CD4-positive, alpha-beta T cell treated with Interleukin-21 for 1 hour (primary cell): ENCODE measurements around the gene ZBTB25.
"Not testable (repeated sequence)": the region's sequence is repeated elsewhere in the genome, so short reads cannot be mapped to it uniquely, and the experiment has no call there.

ENCODE experiments used
- DNase-seq: peaks from one replicate; pipeline ENCODE4 v3.0.0-alpha.2; 2020

Gene ZBTB25, protein sequence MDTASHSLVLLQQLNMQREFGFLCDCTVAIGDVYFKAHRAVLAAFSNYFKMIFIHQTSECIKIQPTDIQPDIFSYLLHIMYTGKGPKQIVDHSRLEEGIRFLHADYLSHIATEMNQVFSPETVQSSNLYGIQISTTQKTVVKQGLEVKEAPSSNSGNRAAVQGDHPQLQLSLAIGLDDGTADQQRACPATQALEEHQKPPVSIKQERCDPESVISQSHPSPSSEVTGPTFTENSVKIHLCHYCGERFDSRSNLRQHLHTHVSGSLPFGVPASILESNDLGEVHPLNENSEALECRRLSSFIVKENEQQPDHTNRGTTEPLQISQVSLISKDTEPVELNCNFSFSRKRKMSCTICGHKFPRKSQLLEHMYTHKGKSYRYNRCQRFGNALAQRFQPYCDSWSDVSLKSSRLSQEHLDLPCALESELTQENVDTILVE

DNA sequence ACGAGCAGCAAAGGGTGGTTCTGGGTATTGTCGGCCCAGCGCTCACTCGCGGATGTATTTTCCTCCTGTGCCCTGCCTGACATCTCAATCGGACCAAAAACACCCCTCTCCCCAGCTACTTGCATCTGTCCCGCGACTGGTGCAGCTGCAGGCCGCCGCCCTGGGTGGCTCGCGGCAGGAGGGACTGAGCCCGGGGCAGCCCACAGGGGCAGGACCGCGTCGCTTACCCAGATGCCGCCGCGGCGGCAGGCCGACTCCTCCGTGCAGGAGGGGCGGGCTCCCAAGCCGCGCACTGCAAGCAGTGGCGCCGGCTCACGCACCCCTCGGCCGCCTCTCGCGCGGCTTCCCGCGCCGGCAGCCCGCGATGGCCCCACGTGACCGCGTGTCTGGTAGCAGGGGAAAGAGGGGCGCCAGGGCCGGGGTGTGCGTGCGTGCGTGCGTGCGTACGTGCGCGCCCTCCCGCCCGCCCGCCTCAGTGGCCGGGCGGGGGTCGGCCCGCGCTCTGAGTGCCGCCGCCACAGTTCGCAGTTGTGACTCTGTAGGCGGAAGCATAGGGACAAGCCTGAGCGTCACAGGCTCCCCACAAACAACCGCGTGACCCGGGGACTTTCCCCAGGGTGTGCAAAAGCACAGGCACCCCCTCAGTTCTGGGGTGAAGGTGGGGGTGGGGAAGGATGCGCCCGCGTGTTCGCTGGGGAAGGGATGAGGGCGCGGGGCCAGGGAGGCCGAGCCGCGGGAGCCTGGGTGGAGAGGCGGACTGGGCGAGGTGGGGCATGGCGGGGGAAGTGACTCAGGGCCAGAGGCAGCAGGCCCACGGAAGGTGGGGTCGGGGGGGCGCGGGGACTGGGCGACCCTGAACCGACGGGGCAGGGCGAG lies at the start of gene ZBTB25:
ZBTB25 (minus strand) TSS at position 405 of the 876 bp plus-strand sequence. CDS start 13,305 bp downstream, outside the sequence.
- peak; percentile 98 for DNase-seq

DNA sequence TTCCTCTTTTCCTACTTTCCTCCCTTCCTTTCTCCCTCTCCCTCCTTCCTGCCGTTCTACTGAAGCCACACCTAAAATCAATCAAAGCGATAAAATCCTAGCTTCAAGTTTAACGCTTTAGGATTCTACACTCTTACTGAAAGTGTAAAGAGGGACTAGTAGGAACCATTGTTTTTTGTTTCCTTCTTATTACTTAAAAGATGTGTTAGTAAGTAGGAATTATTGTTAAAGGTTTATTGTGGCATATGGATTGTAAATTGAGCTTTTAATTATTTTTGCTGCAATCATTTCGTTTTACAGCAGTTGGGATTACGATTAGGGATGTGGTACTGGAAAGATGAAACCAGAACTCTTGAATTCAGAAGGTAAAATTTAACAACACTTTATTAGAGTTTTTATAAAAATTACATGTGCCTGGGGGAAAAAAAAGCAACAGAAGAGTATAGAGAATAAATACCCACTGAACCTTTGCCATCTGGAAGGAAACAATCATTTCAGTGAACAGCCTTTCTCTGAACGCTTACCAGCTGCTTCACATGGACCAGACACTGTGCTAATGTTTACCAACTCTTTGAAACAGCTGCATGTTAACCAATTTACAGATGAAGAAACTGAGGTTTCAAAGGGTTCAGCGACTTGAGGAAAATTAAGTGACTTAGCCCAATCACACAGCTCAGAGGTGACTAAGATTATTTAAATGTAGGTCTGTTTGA lies 47.1 kb upstream of the ZBTB25 start:
- DNase-seq: no peak

DNA sequence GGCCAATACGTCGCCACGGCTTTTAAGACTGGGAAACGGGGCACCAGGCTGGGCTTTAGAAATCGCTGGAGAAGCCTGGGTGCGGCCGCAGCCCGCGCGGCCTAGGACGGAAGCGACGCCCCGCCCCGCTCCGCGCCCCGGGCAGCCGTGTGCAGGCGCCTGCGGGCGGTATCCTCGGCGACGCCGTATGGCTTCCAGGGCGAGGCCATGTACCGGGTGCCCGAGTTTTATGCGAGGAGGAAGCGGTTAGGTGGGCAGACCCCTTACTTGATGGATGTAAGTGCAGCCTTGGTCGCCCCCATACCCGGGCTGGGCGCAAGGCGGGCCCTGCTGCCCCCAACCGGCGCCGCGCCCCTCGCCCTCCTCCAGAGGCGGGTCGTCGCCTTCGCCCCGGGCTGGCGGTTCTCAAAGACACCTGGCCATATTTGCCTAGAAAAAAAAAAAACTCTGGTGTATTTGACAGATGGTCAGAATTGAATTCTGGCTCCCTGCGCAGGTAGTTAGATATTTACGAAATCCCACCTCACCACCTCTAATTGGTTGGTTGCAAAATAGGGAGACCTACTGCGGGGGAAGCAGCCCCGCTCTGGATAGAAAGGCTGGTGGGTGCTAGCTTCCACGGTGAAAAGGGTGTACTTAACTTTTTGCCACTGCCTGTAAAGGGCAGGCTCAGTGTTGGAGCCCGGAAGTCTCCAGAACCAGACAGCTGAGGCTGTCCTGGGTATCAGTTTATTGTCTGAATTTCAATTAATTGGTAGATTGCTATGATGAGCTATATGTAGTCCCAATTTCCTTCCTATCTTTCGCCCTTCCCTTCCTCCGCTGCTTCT lies 46.4 kb upstream of the ZBTB25 start, which contains the start of gene PPP1R36:
PPP1R36 (plus strand) TSS at position 171 of the 830 bp plus-strand sequence; CDS start at position 208, 37 bp downstream.
- DNase-seq: peak; percentile 42

DNA sequence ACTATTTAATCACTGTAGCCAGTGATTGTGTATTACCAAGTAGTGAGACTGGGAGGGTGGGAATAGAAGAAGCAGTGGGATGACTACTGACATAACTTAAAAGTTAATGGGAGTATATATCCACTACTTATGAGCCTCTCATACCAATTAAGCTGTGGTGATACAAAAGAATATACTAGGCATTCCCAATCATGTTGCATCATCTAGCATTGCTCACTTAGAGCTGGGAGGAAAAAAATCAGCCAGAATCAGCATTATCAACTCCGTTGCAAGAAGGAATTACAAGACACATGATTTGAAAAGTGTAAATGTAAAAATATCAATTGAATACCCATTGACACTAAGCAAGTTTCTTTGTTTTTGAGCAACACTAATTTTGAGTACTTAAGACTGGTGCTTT lies 45.4 kb upstream of the ZBTB25 start:
- DNase-seq: no peak

DNA sequence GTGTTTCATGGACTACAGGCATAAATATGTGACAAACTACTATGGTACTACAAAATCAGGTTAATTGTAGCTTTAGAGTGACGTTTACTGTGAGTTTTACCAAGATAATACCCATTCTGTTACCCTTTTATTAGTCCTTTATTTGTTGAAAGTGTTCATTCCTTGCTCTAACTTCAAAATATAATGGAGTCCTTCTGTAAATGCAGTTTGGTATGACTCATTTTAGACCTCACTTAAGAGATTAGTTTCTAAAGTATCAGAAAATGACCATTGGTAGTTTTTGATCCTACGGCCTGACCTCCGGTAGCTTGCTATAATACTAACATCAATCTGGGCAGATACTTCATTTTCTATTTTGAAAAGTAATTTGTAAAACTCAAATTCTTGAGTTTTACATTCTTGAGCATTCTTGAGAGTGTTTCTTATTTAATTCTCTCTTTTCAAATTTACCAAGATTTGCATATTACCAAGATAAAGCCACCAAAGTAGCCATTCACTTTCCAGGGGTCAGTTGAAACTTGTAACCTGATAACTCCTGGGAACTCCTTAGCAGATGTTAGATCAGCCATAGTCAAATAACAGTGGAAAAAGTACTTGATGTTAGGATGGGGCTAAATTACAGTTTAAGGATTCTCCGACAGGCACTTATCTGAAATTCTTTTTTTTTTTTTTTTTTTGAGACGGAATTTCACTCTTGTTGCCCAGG lies 41.1 kb upstream of the ZBTB25 start:
- DNase-seq: no peak

DNA sequence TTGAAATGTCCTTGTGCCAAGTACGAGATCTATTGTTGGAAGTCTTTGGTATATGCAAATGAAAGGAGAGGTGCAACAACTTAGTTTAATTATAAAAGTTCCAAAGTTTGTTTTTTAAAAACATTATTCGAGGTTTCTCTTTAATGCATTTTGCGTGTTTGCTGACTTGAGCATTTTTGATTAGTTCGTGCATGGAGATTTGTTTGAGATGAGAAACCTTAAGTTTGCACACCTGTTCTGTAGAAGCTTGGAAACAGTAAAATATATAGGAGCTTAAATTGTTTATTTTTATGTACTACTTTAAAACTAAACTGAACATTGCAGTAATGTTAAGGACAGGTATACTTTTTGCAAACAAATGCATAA lies 39.2 kb upstream of the ZBTB25 start:
- DNase-seq: no peak

DNA sequence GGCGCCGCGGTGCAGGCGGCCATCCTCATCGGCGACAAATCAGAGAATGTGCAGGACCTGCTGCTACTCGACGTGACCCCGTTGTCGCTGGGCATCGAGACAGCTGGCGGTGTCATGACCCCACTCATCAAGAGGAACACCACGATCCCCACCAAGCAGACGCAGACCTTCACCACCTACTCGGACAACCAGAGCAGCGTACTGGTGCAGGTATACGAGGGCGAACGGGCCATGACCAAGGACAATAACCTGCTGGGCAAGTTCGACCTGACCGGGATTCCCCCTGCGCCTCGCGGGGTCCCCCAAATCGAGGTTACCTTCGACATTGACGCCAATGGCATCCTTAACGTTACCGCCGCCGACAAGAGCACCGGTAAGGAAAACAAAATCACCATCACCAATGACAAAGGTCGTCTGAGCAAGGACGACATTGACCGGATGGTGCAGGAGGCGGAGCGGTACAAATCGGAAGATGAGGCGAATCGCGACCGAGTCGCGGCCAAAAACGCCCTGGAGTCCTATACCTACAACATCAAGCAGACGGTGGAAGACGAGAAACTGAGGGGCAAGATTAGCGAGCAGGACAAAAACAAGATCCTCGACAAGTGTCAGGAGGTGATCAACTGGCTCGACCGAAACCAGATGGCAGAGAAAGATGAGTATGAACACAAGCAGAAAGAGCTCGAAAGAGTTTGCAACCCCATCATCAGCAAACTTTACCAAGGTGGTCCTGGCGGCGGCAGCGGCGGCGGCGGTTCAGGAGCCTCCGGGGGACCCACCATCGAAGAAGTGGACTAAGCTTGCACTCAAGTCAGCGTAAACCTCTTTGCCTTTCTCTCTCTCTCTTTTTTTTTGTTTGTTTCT lies 38.6 kb upstream of the ZBTB25 start:
- peak; percentile 13 for DNase-seq

DNA sequence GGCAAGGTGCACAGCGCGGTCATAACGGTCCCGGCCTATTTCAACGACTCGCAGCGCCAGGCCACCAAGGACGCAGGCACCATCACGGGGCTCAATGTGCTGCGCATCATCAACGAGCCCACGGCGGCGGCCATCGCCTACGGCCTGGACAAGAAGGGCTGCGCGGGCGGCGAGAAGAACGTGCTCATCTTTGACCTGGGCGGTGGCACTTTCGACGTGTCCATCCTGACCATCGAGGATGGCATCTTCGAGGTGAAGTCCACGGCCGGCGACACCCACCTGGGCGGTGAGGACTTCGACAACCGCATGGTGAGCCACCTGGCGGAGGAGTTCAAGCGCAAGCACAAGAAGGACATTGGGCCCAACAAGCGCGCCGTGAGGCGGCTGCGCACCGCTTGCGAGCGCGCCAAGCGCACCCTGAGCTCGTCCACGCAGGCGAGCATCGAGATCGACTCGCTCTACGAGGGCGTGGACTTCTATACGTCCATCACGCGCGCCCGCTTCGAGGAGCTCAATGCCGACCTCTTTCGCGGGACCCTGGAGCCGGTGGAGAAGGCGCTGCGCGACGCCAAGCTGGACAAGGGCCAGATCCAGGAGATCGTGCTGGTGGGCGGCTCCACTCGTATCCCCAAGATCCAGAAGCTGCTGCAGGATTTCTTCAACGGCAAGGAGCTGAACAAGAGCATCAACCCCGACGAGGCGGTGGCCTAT lies 37.8 kb upstream of the ZBTB25 start:
- peak; percentile 4 for DNase-seq

DNA sequence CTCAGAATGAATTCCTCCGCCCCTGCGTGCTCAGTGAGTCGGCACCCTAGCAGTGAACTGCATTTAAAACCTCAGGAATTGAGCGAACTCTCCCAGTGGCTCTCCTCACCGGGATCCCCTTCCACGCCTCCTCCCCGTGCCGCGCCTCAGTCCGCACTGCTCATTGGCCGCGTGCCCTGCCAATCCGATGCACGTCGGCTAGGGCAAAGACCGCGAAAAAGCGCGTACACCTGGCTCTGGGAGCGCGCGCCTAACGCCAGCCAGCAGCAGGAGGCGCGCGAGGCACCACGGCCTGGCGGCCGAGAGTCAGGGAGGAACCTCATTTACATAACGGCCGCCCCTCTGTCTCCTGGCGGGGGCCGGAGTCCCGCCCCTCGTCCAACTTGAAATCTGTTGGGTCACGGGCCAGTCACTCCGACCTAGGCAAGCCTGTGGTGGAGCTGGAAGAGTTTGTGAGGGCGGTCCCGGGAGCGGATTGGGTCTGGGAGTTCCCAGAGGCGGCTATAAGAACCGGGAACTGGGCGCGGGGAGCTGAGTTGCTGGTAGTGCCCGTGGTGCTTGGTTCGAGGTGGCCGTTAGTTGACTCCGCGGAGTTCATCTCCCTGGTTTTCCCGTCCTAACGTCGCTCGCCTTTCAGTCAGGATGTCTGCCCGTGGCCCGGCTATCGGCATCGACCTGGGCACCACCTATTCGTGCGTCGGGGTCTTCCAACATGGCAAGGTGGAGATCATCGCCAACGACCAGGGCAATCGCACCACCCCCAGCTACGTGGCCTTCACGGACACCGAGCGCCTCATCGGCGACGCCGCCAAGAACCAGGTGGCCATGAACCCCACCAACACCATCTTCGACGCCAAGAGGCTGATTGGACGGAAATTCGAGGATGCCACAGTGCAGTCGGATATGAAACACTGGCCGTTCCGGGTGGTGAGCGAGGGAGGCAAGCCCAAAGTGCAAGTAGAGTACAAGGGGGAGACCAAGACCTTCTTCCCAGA lies 36.9 kb upstream of the ZBTB25 start, which contains the start of gene HSPA2:
HSPA2 (plus strand) TSS at position 534 of the 995 bp plus-strand sequence; CDS start at position 643, 109 bp downstream.
- peak; percentile 96 for DNase-seq

DNA sequence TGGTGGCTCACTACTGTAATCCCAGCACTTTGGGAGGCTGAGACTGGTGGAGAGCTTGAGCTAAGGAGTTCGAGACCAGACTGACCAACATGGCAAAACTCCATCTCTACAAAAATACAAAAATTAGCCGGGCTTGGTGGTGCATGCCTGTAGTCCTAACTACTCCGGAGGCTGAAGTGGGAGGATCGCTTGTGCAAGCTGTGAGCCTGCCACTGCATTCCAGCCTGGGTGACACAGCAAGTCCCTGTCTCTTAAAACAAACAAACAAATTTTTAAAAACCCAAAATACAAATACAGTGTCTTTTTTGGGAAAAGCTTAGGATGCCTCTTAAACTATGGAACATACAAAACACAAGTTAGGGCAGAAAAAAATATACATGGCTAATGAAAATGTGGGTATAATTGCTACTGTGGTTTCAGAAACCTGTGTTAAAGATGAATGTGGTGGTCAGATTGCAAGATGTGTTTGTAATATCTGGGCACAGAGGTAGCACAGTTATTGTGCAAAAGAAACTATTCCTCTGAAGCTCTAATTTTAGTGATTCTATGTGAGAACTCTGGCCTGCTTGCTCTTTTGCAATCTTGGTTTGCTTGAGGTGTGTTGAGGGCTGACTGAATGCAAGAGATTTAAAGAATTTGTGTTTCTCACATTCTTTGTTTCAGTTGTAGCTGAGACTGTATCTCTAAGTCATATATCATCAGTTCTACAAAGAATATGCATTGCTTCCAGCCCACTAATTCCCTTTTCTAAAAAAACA lies 33.0 kb upstream of the ZBTB25 start:
- DNase-seq: no peak

DNA sequence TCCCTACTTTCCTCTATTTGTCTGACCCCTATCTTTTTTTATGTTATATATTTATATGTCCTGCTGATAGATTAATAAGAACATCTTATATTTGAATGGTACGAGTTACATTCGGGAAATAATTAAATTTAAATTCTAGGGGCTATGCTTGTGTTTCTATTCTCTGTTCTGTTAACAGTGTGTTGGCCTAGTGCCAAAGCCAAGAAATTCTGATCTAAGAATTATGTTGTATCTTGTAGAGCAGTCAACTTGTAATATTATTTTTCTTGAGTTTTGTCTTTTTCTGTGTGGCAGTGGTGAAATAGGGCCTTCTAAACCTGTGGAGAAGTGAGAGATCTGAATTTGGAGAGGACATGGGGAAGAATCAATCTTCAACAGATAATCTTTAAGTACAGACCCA lies 27.9 kb upstream of the ZBTB25 start:
- DNase-seq: no peak

DNA sequence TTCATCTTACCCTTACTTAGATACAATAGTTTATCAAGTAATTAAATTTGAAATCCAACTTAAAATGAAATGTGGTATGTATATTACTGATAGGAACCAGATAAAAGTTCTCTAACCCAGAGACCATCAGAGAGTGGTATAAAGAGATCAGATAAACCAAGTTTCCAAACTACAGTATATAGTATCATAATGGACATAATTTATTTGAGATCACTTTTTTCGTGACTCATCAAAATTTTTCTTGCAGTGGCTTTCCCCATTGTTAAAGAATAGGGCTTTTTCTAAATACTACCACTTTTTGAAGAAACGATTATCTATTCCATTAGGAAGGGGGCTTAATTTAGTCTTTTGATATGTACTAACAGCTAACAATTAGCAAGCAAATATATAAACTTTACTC lies 21.7 kb upstream of the ZBTB25 start:
- no peak for DNase-seq

DNA sequence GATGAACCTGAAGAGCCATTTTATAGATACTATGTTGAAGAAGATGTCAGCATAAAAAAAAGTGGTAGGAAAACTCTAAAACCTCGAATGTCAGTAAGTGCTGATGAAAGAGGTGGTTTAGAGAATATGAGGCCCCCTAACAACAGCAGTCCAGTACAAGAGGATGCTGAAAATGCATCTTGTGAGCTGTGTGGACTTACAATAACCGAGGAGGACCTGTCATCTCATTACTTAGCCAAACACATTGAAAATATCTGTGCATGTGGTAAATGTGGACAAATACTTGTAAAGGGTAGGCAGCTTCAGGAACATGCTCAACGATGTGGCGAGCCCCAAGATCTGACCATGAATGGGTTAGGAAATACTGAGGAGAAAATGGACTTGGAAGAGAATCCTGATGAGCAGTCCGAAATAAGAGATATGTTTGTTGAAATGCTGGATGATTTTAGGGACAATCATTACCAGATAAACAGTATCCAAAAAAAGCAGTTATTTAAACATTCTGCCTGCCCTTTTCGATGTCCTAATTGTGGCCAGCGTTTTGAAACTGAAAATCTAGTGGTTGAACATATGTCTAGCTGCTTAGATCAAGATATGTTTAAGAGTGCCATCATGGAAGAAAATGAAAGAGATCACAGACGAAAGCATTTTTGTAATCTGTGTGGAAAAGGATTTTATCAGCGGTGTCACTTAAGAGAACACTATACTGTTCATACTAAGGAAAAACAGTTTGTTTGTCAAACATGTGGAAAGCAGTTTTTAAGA lies 19.1 kb upstream of the ZBTB25 start:
- DNase-seq: no peak

DNA sequence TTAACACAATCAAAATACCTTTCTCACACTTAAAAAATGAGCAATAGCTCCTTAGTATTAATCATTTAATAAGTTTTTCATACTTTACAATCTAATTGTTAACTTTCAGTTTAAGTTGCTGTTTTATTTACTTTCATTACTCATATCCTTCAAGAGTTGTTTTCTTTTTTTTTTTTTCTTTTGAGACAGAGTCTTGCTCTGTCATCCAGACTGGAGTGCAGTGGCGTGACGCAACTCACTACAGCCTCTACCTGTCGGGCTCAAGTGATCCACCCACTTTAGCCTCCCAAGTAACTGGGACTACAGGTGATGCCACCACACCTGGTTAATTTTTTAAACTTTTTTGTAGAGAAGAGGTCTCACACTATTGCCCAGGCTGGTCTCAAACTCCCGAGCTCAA lies 17.1 kb upstream of the ZBTB25 start:
- DNase-seq: no peak

DNA sequence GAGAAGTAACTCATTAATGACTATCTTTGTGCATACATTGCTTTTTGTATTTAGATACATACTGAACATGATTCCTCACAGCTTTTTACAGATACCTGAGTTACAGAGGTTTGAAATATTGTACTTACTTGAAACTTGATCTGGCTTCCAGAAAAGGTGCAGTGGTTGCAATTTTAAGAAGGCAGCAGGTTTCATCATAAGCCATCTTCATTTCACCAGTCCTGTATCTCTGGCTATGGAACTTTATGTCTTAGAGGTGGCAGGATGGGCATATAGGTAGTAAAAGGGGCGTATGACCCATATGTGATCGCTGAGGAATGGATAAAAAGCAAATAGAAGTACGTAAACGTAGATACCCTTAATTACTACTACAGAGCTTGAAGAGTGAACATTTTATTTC lies 14.6 kb upstream of the ZBTB25 start:
- no peak for DNase-seq

DNA sequence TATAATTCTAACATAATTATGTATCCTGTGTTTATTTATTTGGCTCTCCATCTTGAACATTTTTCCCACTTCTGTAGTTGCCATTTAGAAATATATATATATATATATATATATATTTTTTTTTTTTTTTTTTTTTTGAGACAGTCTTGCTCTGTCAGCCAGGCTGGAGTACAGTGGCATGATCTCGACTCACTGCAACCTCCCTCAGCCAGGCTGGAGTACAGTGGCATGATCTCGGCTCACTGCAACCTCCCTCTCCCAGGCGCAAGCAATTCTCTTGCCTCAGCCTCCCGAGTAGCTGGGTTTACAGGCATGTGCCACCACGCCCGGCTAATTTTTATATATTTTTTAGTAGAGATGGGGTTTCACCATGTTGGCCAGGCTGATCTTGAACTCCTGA lies 14.0 kb upstream of the ZBTB25 start:
- DNase-seq: not testable (repeated sequence)

DNA sequence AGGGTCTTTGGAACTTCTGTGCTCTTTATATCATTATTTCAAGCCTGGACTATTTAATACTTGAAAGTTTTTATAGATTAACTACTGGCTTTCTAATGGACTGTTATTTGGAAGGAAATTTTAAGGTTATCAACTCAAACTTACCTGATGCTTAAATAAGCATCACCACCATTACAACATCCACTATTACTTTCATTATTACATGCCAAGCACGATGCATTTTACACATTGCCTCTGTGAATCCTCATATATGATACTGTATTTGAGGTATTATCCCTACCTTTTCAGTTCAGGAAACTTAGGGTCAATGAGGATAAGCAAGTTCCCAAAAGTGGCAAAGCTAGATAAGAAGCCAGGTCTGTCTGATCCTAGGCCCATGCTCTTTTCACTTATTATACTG lies 13.3 kb upstream of the ZBTB25 start:
- no peak for DNase-seq
